GM19438 (cell line): ENCODE measurements around the gene SLC2A6.

Source experiments
- ATAC-seq: cut with Tn5 transposase; IDR thresholded peaks from one replicate; pipeline ENCODE4 v1.9.1; 2021; ENCODE audit warnings: low read depth; ENCODE audit not compliant: unreplicated experiment

Gene SLC2A6

GRCh38 chr9:133478851-133479711 is at the start of gene SLC2A6:
Gene SLC2A6 (minus strand): TSS chr9:133479099. CDS start chr9:133479059, 40 bp downstream.
- ATAC-seq = peak; percentile 89

- no peak for ATAC-seq
These were observed 49.3 kb upstream of the SLC2A6 start for GRCh38 chr9:133528001-133528875.

DNA sequence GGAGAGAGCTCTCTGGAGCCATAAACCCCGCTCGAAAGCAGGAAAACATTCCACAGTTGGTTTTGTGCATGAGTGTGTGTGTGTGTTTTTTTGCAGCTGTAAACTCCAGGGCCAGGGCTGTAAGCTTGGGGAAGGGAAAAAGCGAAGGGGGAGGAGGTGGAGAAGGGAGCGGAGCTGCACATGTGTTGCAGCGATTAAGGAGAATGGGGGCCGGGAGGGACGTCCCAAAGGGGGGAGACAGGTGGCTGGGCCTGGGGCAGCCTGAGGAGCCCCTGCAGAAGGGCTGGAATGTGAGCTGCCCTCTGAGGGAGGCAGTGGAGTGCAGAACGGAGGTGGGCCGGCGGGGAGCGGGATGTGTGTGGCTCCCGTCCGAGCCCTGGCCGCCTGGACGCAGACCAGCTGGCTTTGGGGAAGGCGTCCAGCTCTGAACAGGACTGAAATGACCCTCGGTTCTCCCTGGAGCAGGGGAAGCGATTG is 48.6 kb upstream of the SLC2A6 start:
- ATAC-seq = no peak

- no peak for ATAC-seq
These were observed 47.9 kb upstream of the SLC2A6 start for GRCh38 chr9:133526721-133527321.

GRCh38 chr9:133525677-133526076 is 46.8 kb upstream of the SLC2A6 start:
- no peak for ATAC-seq

DNA sequence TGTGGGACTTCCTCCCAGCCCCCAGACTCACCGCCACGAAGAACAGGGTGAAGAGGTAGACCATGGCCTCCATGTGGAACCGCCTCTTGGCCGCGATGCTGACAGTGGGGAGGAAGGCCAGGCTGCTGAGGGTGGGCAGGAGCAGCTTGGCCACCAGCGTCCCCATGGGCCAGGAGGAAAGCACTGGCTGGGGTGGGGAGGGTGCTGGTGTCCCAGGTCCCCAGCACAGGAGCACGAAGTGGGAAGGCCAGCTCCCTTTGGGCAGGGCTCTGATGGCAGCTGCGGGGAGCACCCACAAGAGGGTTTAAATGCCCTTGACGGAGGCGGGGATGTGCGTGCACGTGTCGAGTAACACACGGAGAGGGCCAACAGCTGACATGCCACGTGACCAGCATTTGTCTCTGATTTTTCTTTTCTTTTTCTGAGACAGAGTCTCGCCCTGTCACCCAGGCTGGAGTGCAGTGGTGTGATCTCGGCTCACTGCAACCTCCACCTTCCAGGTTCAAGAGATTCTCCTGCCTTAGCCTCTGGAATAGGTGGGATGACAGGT is 45.9 kb upstream of the SLC2A6 start, which contains the start of gene MYMK:
MYMK (minus strand) TSS at position 281 of the 550 bp plus-strand sequence; CDS start at position 166, 115 bp downstream.
- no peak for ATAC-seq

DNA sequence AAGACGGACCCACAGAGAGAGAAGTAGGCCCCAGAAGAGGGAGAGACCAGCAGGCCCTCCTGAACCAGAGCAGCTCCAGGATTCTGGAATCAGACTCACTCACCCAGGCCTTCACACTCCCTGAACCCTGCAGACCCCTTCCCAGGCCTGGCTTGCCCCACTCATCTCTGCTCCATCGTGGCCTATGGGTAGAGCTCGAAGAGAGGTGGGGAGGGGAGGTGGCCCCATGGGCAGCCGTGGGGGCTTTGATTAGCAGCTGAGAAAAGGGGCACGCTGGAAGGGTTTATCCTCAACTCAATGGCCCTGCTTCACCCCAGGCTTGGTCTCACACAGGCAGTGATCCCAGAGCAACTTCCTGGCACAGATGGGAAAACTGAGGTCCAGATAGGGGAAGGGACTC is 45.2 kb upstream of the SLC2A6 start:
- no peak for ATAC-seq

GRCh38 chr9:133523106-133523505 is 44.2 kb upstream of the SLC2A6 start:
- ATAC-seq = no peak

DNA sequence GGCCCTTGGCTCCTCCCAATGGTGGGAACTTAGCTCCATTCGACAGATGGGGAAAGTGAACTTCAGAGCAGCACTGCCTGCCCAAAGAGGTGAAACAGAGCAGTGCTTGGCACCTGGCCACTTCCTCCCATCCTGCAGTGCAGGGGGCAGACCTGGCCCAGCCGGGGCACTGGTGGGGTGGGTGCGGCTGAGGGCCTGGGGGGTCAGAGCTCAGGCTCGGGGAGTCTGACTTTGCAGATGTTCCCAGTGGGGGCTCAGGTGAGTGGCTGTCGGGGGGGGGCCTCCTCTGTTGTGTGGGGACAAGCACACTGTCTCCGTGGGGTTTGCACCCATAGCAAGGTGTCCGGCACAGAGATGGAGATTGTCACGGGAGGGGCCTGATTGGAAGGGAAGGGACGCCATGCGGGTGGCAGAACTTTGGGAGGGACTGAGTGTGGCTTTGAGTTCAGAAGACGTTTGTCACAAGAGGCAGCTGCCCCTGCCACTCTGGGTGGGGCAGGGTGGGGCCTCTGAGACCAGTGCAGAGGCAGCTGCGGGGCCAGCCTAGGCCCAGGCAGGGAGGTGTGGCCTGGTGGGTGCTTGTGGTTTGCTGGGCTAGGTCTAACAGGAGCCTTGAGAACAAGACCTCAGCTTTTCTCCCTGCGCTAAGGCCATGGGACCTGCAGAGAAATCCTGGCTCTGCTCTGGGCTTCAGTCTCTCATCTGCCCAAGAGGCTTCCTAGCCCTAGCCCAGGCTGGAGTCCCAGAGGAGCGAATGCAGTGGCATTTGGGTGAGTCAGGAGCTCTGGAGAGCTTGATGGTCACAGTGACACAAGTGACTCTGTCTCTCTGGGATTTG is 43.4 kb upstream of the SLC2A6 start:
- ATAC-seq = no peak

DNA sequence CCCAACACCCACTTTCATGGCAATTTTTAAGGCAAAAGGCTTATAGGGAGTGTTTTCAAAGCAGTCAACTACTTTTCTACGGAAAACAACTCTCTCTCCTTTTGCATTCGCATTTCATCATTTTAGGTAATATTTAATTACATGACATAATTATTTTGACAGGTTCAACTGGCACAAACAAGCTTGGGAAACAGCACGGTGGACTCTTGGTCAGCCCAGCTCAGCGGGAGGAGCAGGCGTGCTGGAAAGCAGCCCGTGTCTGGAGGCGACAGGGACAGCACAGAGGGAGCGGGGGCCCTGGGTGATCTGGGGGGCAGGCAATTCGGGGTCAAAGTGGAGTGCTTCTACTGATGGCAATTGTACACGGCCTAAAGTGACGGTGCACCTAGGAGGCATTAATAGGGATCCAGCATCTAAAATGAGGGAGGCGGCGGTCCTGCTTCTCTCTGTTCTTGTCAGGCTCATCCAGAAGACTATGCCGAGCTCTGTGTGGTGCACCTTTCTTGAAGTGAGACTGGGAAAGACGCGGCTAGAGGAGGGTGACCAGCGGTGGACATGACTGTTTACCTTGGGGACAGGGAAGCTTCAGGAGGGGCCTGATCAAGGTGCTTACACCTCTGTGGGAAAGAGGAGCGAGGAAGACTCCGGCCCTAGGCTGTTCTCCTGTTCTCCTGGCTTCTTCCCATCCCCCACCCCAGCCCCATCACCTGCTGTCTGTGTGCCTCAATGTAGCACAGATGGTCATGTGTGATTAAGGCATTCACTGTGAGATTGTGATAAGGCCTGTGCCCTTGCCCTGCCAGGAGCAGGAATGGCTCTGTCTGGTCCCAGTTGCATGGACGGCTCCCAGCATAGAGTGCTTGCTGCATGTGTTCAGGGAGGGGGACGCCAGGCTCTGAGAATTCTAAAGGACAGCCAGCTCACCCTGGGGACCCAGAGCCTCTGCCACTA is 42.5 kb upstream of the SLC2A6 start:
- ATAC-seq = no peak

DNA sequence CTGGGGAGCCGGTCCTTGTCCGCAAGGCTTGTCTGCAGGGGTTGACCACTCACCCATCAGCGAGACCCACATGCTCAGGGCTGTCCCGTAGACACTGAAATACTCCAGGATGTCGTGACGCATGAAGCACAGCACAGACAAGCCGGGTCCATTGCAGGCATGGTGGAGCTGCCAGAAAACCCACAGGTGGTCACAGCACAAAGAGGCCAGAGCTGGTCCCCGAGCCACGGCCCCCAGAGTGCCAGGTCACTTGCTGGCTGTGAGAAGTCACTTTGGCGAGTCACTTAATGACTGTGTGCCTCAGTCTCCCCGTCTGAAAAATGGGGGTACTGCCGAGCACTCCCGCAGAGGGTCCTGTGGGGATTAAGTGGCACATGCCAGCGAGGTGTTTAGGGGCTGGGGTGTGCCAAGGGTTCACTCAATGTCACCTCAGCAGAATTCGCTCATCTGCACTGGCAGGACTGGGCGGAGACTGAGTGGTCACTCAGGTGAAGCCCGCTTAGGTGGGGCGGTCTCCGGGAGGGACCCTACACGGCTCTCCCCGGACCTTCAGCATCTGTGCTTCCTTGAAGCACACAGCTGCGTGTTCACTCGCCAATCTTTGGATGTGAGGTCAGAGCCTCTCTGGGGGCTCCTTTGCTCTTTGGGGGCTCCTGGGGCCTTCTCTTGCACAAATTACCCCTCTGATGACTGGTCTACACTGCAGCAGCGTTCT is 41.4 kb upstream of the SLC2A6 start:
- no peak for ATAC-seq

GRCh38 chr9:133519693-133520092 is 40.8 kb upstream of the SLC2A6 start:
- no peak for ATAC-seq

DNA sequence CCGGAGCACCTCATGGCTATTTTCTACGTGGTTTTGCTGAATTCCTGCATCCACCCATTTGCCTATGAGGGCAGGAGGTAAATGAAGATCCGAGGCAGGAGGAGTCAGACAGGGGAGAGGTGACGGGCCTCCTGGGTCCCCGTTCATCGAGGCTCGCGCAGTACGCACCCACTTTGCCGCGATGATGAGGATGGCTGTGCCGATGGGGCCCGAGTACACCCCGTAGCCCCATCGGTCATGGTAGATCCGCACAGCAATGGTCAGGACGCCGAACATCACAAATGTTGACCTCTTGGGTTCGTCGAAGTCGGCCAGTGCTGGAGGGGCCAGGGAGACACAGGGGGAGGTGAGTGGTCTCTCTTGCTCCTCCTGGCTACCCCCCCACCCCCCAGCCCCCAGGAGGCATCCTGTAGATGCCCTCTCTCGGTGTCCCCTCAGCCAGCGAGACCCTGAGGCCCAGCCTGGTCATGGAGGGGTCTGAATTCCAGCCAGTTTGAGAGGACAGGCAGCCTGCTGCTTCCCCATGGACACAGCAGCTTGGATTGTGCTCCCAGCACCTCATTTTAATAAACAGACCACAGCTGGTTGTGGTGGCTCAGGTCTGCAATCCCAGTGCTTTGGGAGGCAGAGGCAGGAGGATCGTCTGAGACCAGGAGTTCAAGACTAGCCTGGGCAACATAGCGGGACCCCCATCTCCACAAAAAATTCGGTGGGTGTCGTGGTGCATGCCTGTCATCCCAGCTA is 40.0 kb upstream of the SLC2A6 start:
- no peak for ATAC-seq

DNA sequence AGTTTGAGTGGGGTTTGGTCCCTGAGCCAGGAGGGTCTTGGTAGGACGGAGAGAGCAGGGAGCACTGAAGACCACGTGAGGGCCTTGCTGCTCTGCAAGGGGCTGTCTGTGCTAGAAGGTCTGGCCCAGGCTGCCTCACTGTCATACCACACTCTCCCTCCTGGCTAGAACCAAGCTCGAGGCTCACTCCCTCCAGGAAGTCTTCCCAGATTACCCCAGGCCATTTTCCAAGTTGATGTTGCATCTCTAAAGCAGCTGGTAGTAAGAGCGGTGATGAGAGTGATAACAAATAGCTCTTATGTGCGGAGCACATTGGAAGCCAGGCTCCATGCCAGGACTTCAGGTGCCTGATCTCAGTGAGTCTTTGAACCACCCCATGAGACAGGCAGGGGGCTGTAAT is 39.3 kb upstream of the SLC2A6 start:
- no peak for ATAC-seq

DNA sequence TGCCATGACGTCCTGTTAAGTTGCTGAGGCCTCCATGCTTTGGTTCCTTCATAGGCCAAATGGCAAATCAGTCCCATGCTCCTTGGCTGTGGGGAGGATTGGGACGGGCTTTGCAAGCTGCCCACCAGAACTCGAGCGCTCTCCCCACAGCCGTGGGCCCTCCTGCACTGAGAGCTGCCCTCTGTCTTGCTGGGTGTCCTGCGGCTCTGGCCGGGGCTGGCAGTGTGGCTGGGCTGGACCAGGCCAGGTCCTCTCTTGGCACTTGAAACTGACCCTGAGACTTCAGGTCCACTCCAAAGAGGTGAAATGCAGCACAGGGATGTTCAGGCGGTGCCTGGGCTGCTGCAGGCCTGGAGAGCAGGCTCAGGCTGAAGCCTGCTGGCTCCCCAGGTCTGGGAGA is 38.8 kb upstream of the SLC2A6 start:
- no peak for ATAC-seq

- no peak for ATAC-seq
These were observed 38.1 kb upstream of the SLC2A6 start for GRCh38 chr9:133516961-133517350.

DNA sequence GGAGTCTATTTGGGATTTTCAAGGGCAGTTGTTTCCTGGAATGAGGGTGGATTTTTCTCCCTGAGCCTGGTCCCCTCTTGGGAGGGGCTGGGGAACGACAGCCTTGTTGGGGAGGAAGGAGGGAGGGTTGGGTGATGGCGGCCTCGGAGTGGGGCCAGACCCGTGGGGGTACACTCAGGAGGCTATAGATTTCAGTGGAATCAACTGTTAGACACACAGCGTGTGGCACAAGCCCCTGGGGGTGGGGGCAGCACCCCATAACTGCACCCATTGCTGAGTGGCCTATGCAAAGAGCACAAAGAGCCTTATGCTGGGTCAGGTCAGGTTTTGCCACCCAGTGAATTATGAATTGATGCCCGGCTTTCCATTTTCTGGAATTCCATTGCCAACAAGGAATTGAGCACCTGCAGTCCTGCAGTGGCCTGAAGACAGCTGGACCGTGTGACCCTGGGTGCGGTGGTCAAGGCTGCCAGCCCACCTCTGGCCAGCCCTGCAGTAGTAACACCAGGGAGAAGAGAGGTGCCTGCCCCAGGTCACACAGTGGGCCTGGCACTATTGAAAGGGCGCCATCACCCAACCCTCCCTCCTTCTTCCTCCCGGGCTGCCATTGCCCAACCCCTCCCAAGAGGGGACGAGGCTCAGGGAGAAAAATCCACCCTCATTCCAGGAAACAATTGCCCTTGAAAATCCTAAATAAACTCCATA is 37.5 kb upstream of the SLC2A6 start:
- no peak for ATAC-seq
